Measurements from ENCODE around the gene NUP133. TPM values are rescaled to one million over a fixed set of nuclear protein-coding genes. Genes with fewer than 3 reads are reported as not detected.
A peak's percentile ranks its signal among the peaks of the same experiment; 100 is the strongest.

The NUP133 gene
- total RNA-seq (2022) (45.2 and 50.9 TPM in 2 replicates), Bru-seq, nascent RNA (percentile 82 among the genes with signal in this experiment), BruChase-seq, experiment 1, labeled RNA remaining after a 6-hour chase (percentile 78 among the genes with signal in this experiment), BruChase-seq, experiment 2, labeled RNA remaining after a 2-hour chase (percentile 77 among the genes with signal in this experiment)
- long read RNA-seq, full-length matches to known transcripts = 46 of 55 reads
- long read RNA-seq, partial matches to known transcripts = 3 of 55 reads
- long read RNA-seq, other reads (novel, unspliced or antisense) = 6 of 55 reads

- BruUV-seq (replicated peaks) = TSS peak; percentile 97
- Mint-ChIP-seq H3K27me3 (ENCODE audit: unreplicated experiment) (no peaks in the 10 kb centered on the region), H3K4me3 (ENCODE audit: low read depth, unreplicated experiment) (peak within 1 kb of the TSS; percentile 94), H3K36me3 (ENCODE audit: insufficient read depth, unreplicated experiment) (peaks cover 24% of the 10 kb centered on the region), H3K27ac (ENCODE audit: unreplicated experiment) (peak within 1 kb of the TSS; percentile 99), H3K9me3 (ENCODE audit: low read depth, unreplicated experiment) (no peaks in the 10 kb centered on the region), H3K4me1 (ENCODE audit: low read depth, unreplicated experiment) (peaks cover 19% of the 10 kb centered on the region)
- intact Hi-C loops (cut with micrococcal nuclease; ENCODE audit: unreplicated experiment) = no loop called here
- DNase-seq = peak; percentile 99
- CTCF ChIA-PET = interaction anchor here (0.6 to 1.1 kb wide), 2 partner anchors 24 to 55 kb away, joined by 3 to 4 read pairs; no protein-coding TSS in a partner anchor
- no peak for TF ChIP-seq CTCF (IDR thresholded peaks at IDR 0.05; ENCODE audit: unreplicated experiment)
Observed at GRCh38 chr1:229507951-229508822, at the start of gene NUP133. Gene NUP133 (minus strand): TSS chr1:229508341. CDS start chr1:229508249, 92 bp downstream.

DNA sequence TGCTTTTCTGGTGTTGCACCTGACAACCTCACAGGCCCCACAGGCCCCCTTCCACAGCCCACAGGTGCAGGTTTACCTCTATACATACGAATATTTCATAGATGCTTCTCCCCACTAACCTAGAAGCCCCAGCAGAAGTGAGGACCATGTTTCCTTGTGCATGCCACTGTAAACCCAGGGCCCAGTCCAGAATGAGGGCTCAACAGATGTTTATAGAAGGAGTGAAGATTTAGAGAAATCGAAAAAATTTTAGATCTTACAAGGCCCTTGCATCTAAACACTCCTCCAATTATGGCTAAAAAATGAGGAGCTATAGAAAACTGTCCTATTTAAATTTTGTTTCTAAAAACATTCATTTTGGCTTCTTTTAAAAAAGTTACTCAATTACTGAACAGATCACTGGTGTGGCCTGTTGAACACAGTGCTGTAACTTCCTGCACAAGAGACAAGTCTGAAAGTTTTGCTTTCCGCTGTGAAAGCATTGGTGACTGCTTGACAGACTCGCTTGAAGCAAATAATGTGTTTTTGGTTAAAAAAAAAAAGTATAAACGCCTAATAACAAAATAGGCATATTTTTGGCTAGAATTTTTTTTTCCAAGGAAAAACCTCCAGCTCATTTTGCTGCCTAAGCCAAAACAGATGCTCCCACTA, 49.2 kb upstream of the NUP133 start:
- no peaks in the 10 kb centered on the region for H3K27me3 Mint-ChIP-seq (ENCODE audit: unreplicated experiment)
- TF ChIP-seq CTCF (IDR thresholded peaks at IDR 0.05; ENCODE audit: unreplicated experiment) = no peak
- intact Hi-C loops (cut with micrococcal nuclease; ENCODE audit: unreplicated experiment) = loop anchor here (5.0 kb wide), 1 partner anchor 70 kb away; the partner anchor contains the start of genes TAF5L and URB2
- H3K36me3 Mint-ChIP-seq (ENCODE audit: insufficient read depth, unreplicated experiment) = peaks cover 24% of the 10 kb centered on the region
- no peak for DNase-seq
- H3K9me3 Mint-ChIP-seq (ENCODE audit: low read depth, unreplicated experiment) = no peaks in the 10 kb centered on the region
- BruUV-seq (replicated peaks) = TSS peak; percentile 41
- H3K27ac Mint-ChIP-seq (ENCODE audit: unreplicated experiment) = no peak overlapping the region
- peak overlapping the region; percentile 92 for H3K4me3 Mint-ChIP-seq (ENCODE audit: low read depth, unreplicated experiment)
- CTCF ChIA-PET = no interaction called here
- H3K4me1 Mint-ChIP-seq (ENCODE audit: low read depth, unreplicated experiment) = peaks cover 23% of the 10 kb centered on the region

DNA sequence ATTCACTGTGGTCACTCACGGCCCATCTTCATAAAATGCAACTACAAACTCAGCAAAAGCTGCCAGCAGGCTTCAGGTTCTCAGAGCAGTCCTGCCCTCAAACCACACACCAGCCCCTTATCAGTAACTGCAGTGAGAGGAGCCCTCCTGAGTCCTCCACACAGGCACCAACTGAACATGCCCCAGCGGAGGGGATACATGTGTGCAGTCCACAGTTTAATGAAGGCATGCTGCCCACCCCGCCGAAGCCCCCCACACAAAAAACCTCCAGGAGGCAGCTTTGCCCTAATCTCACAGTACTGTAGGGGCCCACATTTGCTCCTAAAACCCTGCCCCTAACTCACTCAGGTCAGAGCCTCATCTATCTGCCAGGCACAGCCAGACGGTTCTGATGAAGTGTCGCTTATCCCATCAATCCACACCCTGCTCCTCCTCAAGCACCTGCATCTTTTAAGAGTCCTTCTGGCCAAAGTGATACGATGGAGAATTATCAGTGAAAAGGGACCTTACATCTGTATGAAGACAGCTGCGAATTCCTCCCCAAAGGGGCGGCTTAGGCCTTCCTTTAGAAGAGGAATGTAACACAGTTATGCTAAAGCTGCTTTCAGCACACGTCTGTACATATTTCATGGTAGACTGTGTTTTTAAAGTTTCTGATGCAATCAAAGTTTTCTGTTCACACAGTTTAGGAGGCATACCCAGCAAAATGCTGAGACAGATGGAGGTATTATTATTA, 46.9 kb upstream of the NUP133 start:
- no peaks in the 10 kb centered on the region for H3K9me3 Mint-ChIP-seq (ENCODE audit: low read depth, unreplicated experiment)
- H3K36me3 Mint-ChIP-seq (ENCODE audit: insufficient read depth, unreplicated experiment) = peaks cover 24% of the 10 kb centered on the region
- H3K27me3 Mint-ChIP-seq (ENCODE audit: unreplicated experiment) = no peaks in the 10 kb centered on the region
- no TSS peak for BruUV-seq (replicated peaks)
- no peak overlapping the region for H3K4me3 Mint-ChIP-seq (ENCODE audit: low read depth, unreplicated experiment)
- CTCF ChIA-PET = no interaction called here
- intact Hi-C loops (cut with micrococcal nuclease; ENCODE audit: unreplicated experiment) = loop anchor here (5.0 kb wide), 1 partner anchor 72 kb away; the partner anchor contains the start of genes TAF5L and URB2
- no peak overlapping the region for H3K27ac Mint-ChIP-seq (ENCODE audit: unreplicated experiment)
- peaks cover 23% of the 10 kb centered on the region for H3K4me1 Mint-ChIP-seq (ENCODE audit: low read depth, unreplicated experiment)
- DNase-seq = no peak
- no peak for TF ChIP-seq CTCF (IDR thresholded peaks at IDR 0.05; ENCODE audit: unreplicated experiment)

DNA sequence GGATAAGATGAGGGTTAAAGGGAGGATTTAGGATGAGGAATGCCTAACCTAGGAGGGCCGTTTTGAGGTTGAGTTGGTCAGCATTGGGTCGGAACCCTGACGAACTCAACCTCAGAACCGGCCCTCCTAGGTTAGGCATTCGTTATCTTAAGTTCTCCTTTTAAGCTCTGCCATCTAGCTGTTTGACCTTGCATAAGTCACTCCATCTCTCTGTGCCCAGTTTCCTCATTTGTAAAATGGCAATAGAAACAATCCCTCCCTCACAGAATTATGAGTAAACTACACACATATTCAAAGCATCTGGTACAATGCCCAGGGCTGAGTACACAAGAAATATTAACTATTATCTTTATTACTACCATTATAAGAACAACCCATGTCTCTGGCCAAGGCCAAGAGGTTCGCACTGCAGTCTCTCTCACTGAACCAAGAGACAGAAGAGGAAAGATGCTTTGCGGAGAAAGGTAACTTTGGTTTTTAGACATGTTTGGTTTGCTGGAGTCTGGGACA, 45.5 kb upstream of the NUP133 start:
- no peak overlapping the region for H3K4me3 Mint-ChIP-seq (ENCODE audit: low read depth, unreplicated experiment)
- no peaks in the 10 kb centered on the region for H3K9me3 Mint-ChIP-seq (ENCODE audit: low read depth, unreplicated experiment)
- CTCF ChIA-PET = no interaction called here
- no peak for TF ChIP-seq CTCF (IDR thresholded peaks at IDR 0.05; ENCODE audit: unreplicated experiment)
- intact Hi-C loops (cut with micrococcal nuclease; ENCODE audit: unreplicated experiment) = no loop called here
- H3K36me3 Mint-ChIP-seq (ENCODE audit: insufficient read depth, unreplicated experiment) = peaks cover 12% of the 10 kb centered on the region
- H3K27me3 Mint-ChIP-seq (ENCODE audit: unreplicated experiment) = no peaks in the 10 kb centered on the region
- DNase-seq = no peak
- H3K4me1 Mint-ChIP-seq (ENCODE audit: low read depth, unreplicated experiment) = peaks cover 15% of the 10 kb centered on the region
- no TSS peak for BruUV-seq (replicated peaks)
- H3K27ac Mint-ChIP-seq (ENCODE audit: unreplicated experiment) = no peak overlapping the region
